Astrocyte of the cerebellum (primary cell): ENCODE measurements around the gene TSPAN10.

Experiments
- DNase-seq: peaks from one replicate; pipeline ENCODE4 v3.0.0-alpha.2; 2011; ENCODE audit warnings: low read depth
- H3K4me3 ChIP-seq: 2 replicates; pipeline ENCODE4 v1.5.1; 2011; ENCODE audit warnings: mild to moderate bottlenecking, low read depth, low read length, moderate library complexity
- CTCF ChIP-seq: IDR thresholded peaks from 2 replicates; pipeline ENCODE4 v1.5.1; 2012; ENCODE audit warnings: low read length, low read depth, moderate library complexity, mild to moderate bottlenecking; ENCODE audit errors: missing control alignments
- in situ Hi-C: cut with HindIII; loops from 2 replicates; pipeline ENCODE4 v1.10.0; 2017; ENCODE audit warnings: low sequenced_read_pairs

The TSPAN10 gene

GRCh38 chr17:81650951-81651350, 14.0 kb downstream of the TSPAN10 start:
- in situ Hi-C loops: no loop called here
- DNase-seq: no peak
- H3K4me3 ChIP-seq: no peak overlapping the region
- TF ChIP-seq CTCF: no peak

- no peak for TF ChIP-seq CTCF
- in situ Hi-C loops: no loop called here
- peak; percentile 73 for DNase-seq
- no peak overlapping the region for H3K4me3 ChIP-seq
These were observed 14.7 kb downstream of the TSPAN10 start for GRCh38 chr17:81651692-81652091.

GRCh38 chr17:81652906-81653771, 16.1 kb downstream of the TSPAN10 start:
- no peak for DNase-seq
- in situ Hi-C loops: no loop called here
- TF ChIP-seq CTCF: no peak
- no peak overlapping the region for H3K4me3 ChIP-seq

GRCh38 chr17:81655378-81656117, 18.6 kb downstream of the TSPAN10 start:
- H3K4me3 ChIP-seq: no peak overlapping the region
- no peak for DNase-seq
- in situ Hi-C loops: no loop called here
- no peak for TF ChIP-seq CTCF

- DNase-seq: no peak
- in situ Hi-C loops: no loop called here
- TF ChIP-seq CTCF: no peak
- H3K4me3 ChIP-seq: no peak within 1 kb of the TSS
These were observed 19.2 kb downstream of the TSPAN10 start, which contains the start of gene PDE6G for GRCh38 chr17:81656118-81656743. Gene PDE6G (minus strand): TSS chr17:81656542. CDS start chr17:81653305, 3,237 bp downstream.

GRCh38 chr17:81656835-81657234, 19.8 kb downstream of the TSPAN10 start:
- no peak for DNase-seq
- in situ Hi-C loops: no loop called here
- no peak for TF ChIP-seq CTCF
- no peak overlapping the region for H3K4me3 ChIP-seq
